DND-41 (cell line): ENCODE measurements around the gene TTC9C.
"Not testable (repeated sequence)": the region's sequence is repeated elsewhere in the genome, so short reads cannot be mapped to it uniquely, and the experiment has no call there.

ENCODE experiments used
- ATAC-seq: fragments of 200-7000 bp; cut with Tn5 transposase; 3 replicates; pipeline ENCODE4 v1.9.1; 2021; ENCODE audit warnings: low read depth; ENCODE audit not compliant: insufficient read depth
- DNase-seq: peaks from one replicate; pipeline ENCODE4 v3.0.0-alpha.2; 2020
- H2AFZ ChIP-seq: 2 replicates; pipeline ENCODE4 v1.6.0; 2012; ENCODE audit warnings: low read depth, low read length
- H3K27ac ChIP-seq: 2 replicates; pipeline ENCODE4 v1.5.1; 2012; ENCODE audit warnings: low read length, inconsistent platforms
- H3K27me3 ChIP-seq: fragments of 200-600 bp; sonication (generic); 2 replicates; pipeline ENCODE4 v1.6.0; 2012; ENCODE audit warnings: low read length, mild to moderate bottlenecking, inconsistent platforms; ENCODE audit not compliant: insufficient read depth, poor library complexity
- H3K36me3 ChIP-seq: 2 replicates; pipeline ENCODE4 v1.5.1; 2012; ENCODE audit warnings: low read length, inconsistent platforms; ENCODE audit not compliant: insufficient read depth
- H3K4me1 ChIP-seq: 2 replicates; pipeline ENCODE4 v1.5.1; 2012; ENCODE audit warnings: mild to moderate bottlenecking, low read length; ENCODE audit not compliant: insufficient read depth
- H3K4me2 ChIP-seq: 2 replicates; pipeline ENCODE4 v1.6.0; 2012; ENCODE audit warnings: mild to moderate bottlenecking, moderate library complexity, low read length, inconsistent platforms; ENCODE audit not compliant: insufficient read depth
- H3K4me3 ChIP-seq, 2 experiments: fragments of 200-600 bp in 1 of 2; shearing (Covaris generic) in 1 of 2; 2 replicates each; pipeline ENCODE4 v1.5.1; 2012 to 2016; ENCODE audit warnings: inconsistent platforms in 2 of 2, low read length in 2 of 2, mild to moderate bottlenecking in 2 of 2, low read depth in 1 of 2, moderate library complexity in 1 of 2
- H3K79me2 ChIP-seq: 2 replicates; pipeline ENCODE4 v1.6.0; 2012; ENCODE audit warnings: low read length, inconsistent platforms; ENCODE audit not compliant: insufficient read depth
- H3K9ac ChIP-seq: 2 replicates; pipeline ENCODE4 v1.6.0; 2012; ENCODE audit warnings: low read depth, mild to moderate bottlenecking, inconsistent platforms, low read length, moderate library complexity
- H3K9me3 ChIP-seq: 2 replicates; pipeline ENCODE4 v1.5.1; 2012; ENCODE audit warnings: low read length, moderate library complexity, mild to moderate bottlenecking, inconsistent platforms; ENCODE audit not compliant: insufficient read depth, severe bottlenecking
- H4K20me1 ChIP-seq: 2 replicates; pipeline ENCODE4 v1.6.0; 2012; ENCODE audit warnings: low read length; ENCODE audit not compliant: insufficient read depth
- EZH2 ChIP-seq: IDR thresholded peaks from 3 replicates; pipeline ENCODE4 v1.6.1; 2012; ENCODE audit warnings: borderline replicate concordance, low read depth, mild to moderate bottlenecking, moderate library complexity, low read length, inconsistent platforms; ENCODE audit not compliant: severe bottlenecking
- TF ChIP-seq, protein P1 (sequence below): IDR thresholded peaks from 2 replicates; pipeline ENCODE4 v1.5.1; 2012; ENCODE audit warnings: borderline replicate concordance, low read length, moderate library complexity, mild to moderate bottlenecking; ENCODE audit not compliant: poor library complexity, severe bottlenecking; ENCODE audit errors: extremely low read depth

The TTC9C gene

DNA sequence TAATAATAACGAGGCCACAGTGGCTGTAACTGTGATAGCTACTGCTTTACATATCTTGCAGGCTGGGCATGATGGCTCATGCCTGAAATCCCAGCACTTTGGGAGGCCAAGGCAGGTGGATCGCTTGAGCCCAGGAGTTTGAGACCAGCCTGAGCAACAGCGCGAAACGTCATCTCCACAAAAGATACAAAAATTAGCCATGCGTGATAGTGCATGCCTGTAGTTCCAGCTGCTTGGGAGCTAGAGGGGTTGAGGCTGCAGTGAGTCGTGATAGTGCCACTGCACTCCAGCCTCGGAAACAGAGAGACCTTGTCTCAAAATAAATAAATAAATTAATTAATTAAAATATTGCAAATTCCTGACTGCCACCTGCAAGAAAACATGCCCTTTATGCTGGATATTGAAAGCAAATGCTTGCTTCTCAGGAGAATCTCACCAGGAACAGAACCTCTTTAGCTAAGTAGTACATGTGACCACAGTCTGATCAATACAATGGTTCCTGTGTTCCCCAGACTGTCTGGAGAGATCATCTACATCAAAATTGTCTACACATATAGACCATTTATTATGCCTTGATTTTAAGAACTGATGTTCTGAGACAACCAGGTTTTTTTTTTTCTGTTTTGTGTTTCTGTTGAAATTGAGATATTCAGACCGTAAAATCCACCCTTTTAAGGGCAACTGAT lies 19.3 kb downstream of the TTC9C start:
- Histone ChIP-seq H3K27ac (no peak overlapping the region), H3K79me2 (peaks cover 13% of the 10 kb centered on the region), H2AFZ (no peak overlapping the region), H3K4me2 (no peak overlapping the region), H3K27me3 (no peaks in the 10 kb centered on the region), H3K36me3 (peaks cover 17% of the 10 kb centered on the region), H3K9ac (no peak overlapping the region), H4K20me1 (peaks cover 5% of the 10 kb centered on the region; the same call in 1 of the 2 replicates), H3K4me3 (no peak overlapping the region), H3K4me1 (peaks cover 8% of the 10 kb centered on the region), H3K9me3 (no peaks in the 10 kb centered on the region)
- no peak for ATAC-seq
- TF ChIP-seq, protein P1, sequence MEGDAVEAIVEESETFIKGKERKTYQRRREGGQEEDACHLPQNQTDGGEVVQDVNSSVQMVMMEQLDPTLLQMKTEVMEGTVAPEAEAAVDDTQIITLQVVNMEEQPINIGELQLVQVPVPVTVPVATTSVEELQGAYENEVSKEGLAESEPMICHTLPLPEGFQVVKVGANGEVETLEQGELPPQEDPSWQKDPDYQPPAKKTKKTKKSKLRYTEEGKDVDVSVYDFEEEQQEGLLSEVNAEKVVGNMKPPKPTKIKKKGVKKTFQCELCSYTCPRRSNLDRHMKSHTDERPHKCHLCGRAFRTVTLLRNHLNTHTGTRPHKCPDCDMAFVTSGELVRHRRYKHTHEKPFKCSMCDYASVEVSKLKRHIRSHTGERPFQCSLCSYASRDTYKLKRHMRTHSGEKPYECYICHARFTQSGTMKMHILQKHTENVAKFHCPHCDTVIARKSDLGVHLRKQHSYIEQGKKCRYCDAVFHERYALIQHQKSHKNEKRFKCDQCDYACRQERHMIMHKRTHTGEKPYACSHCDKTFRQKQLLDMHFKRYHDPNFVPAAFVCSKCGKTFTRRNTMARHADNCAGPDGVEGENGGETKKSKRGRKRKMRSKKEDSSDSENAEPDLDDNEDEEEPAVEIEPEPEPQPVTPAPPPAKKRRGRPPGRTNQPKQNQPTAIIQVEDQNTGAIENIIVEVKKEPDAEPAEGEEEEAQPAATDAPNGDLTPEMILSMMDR = no peak
- TF ChIP-seq EZH2 = no peak
- DNase-seq = no peak

GRCh38 chr11:62749931-62750330 lies 21.6 kb downstream of the TTC9C start:
- DNase-seq, H3K9me3 ChIP-seq, H3K4me2 ChIP-seq, H3K27ac ChIP-seq, H4K20me1 ChIP-seq, ATAC-seq, H3K27me3 ChIP-seq, H3K4me3 ChIP-seq, H2AFZ ChIP-seq, H3K9ac ChIP-seq: not testable (repeated sequence)
- Histone ChIP-seq H3K79me2 (peaks cover 23% of the 10 kb centered on the region), H3K4me1 (peaks cover 25% of the 10 kb centered on the region), H3K36me3 (peaks cover 24% of the 10 kb centered on the region)

GRCh38 chr11:62752177-62752785 lies 24.0 kb downstream of the TTC9C start:
- no peak for ATAC-seq
- H3K4me3 ChIP-seq = no peak overlapping the region

More at GRCh38 chr11:62752177-62752785, 24.0 kb downstream of the TTC9C start:
- Histone ChIP-seq H3K79me2 (peaks cover 23% of the 10 kb centered on the region), H3K27ac (no peak overlapping the region), H3K36me3 (peaks cover 24% of the 10 kb centered on the region), H3K9me3 (no peaks in the 10 kb centered on the region), H3K4me2 (peak overlapping the region; percentile 1), H3K27me3 (no peaks in the 10 kb centered on the region), H2AFZ (no peak overlapping the region), H3K4me1 (peaks cover 28% of the 10 kb centered on the region), H4K20me1 (peaks cover 7% of the 10 kb centered on the region; the same call in 1 of the 2 replicates), H3K9ac (no peak overlapping the region)
- no peak for DNase-seq
- TF ChIP-seq EZH2 = no peak
- TF ChIP-seq, protein P1 = no peak
